ENCODE results near the gene MTCL1. TPM values are rescaled to one million over a fixed set of nuclear protein-coding genes. Genes with fewer than 3 reads are reported as not detected.

The MTCL1 gene
- total RNA-seq, 1 experiment from 2014 or later, result 11.2 TPM

DNA sequence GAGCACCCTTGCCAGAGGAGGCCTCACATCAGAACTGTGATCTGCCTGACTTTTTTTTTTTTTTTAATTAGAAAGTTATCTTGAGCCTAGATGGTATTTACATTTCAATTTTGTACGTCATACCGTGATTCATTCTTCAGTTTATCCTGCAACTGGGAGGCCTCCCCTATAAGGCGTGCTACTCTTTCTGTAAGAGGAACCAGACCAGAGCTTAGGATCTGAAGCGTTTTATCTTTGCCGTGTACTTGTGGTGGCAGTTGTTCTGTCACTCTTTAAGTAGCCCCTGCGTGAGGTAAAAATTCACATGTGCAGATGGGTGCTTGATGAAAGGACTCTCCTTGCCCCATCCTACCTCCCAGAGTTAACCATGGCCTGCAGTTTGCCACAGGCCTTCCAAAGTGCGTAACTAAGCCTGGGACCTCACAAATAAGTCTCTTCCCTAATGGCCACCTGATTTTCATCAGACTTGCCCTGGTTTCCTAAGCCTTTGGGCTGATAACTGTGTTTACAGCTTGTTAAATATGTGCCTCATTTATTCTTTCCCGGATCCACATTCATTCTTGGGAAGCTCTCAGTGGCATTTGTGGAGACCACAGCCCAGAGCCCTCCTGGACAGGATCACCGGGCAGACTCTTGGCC is 96.0 kb downstream of the MTCL1 start:
- no peak for TF ChIP-seq EZH2 (IDR thresholded peaks at IDR 0.05; ENCODE audit: borderline replicate concordance, low read depth, low read length, poor library complexity, severe bottlenecking)
- TF ChIP-seq, protein P1, sequence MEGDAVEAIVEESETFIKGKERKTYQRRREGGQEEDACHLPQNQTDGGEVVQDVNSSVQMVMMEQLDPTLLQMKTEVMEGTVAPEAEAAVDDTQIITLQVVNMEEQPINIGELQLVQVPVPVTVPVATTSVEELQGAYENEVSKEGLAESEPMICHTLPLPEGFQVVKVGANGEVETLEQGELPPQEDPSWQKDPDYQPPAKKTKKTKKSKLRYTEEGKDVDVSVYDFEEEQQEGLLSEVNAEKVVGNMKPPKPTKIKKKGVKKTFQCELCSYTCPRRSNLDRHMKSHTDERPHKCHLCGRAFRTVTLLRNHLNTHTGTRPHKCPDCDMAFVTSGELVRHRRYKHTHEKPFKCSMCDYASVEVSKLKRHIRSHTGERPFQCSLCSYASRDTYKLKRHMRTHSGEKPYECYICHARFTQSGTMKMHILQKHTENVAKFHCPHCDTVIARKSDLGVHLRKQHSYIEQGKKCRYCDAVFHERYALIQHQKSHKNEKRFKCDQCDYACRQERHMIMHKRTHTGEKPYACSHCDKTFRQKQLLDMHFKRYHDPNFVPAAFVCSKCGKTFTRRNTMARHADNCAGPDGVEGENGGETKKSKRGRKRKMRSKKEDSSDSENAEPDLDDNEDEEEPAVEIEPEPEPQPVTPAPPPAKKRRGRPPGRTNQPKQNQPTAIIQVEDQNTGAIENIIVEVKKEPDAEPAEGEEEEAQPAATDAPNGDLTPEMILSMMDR (conservative IDR thresholded peaks at IDR 0.05; ENCODE audit: low read depth, low read length), result no peak
- no peaks in the 10 kb centered on the region for H3K36me3 ChIP-seq (ENCODE audit: insufficient read depth, low read length, poor library complexity, severe bottlenecking)
- H3K27ac ChIP-seq (ENCODE audit: low read depth, low read length, poor library complexity, severe bottlenecking), result no peak overlapping the region
- no peak for DNase-seq (ENCODE audit: low spot score)
- POLR2A ChIA-PET (ENCODE audit: low non-redundant PET), result no interaction called here
- no peaks in the 10 kb centered on the region for H3K27me3 ChIP-seq (replicated peaks; ENCODE audit: insufficient read depth, low read depth, low read length, poor library complexity)
- BruUV-seq (replicated peaks), result no TSS peak
- no peak overlapping the region for H3K4me3 ChIP-seq (ENCODE audit: low read depth, low read length, poor library complexity, severe bottlenecking)
- intact Hi-C loops (cut with micrococcal nuclease; ENCODE audit: unreplicated experiment), result no loop called here
- H3K9me3 ChIP-seq (ENCODE audit: low read depth, low read length, poor library complexity, severe bottlenecking), result no peaks in the 10 kb centered on the region
- H3K4me1 ChIP-seq (ENCODE audit: insufficient read depth, low read length, poor library complexity, severe bottlenecking), result no peaks in the 10 kb centered on the region
- CTCF ChIA-PET, result no interaction called here

DNA sequence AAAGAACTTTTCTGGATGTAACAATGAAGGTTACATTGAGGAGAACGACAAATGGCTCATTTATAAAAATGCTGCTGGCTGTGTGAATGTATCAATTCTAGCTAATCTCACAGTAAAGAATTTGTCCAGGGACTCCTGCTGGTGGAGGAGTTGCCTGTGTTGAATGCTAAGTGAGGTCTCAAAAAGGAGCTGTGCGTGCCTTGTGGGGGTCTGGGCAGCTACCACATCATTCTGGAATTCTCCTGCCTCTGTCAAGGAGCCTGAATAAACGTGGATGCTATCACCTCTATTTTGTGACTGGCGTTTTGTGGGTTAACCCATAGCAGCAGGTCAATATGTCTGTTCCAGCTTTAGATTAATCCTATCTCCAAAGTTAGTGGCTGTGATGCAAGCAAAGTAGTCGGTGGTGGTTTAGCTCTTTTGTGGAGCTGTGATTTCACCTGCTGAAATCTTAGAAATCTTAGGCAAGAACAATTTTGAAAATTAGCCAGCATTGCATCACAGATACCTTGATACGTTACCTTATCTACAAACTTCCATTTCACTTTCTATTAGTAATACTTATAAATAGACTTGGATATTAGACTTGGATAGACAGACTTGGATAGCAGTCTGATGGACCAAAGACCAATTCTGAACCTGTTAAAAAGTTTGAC is 96.8 kb downstream of the MTCL1 start:
- Histone ChIP-seq H3K27ac (ENCODE audit: low read depth, low read length, poor library complexity, severe bottlenecking) (no peak overlapping the region), H3K4me1 (ENCODE audit: insufficient read depth, low read length, poor library complexity, severe bottlenecking) (no peaks in the 10 kb centered on the region), H3K9me3 (ENCODE audit: low read depth, low read length, poor library complexity, severe bottlenecking) (no peaks in the 10 kb centered on the region), H3K4me3 (ENCODE audit: low read depth, low read length, poor library complexity, severe bottlenecking) (no peak overlapping the region), H3K27me3 (replicated peaks; ENCODE audit: insufficient read depth, low read depth, low read length, poor library complexity) (no peaks in the 10 kb centered on the region), H3K36me3 (ENCODE audit: insufficient read depth, low read length, poor library complexity, severe bottlenecking) (no peaks in the 10 kb centered on the region)
- TF ChIP-seq, protein P1 (conservative IDR thresholded peaks at IDR 0.05; ENCODE audit: low read depth, low read length), result no peak
- TF ChIP-seq EZH2 (IDR thresholded peaks at IDR 0.05; ENCODE audit: borderline replicate concordance, low read depth, low read length, poor library complexity, severe bottlenecking), result no peak
- intact Hi-C loops (cut with micrococcal nuclease; ENCODE audit: unreplicated experiment), result no loop called here
- BruUV-seq (replicated peaks), result no TSS peak
- POLR2A ChIA-PET (ENCODE audit: low non-redundant PET), result no interaction called here
- no peak for DNase-seq (ENCODE audit: low spot score)
- CTCF ChIA-PET, result no interaction called here

DNA sequence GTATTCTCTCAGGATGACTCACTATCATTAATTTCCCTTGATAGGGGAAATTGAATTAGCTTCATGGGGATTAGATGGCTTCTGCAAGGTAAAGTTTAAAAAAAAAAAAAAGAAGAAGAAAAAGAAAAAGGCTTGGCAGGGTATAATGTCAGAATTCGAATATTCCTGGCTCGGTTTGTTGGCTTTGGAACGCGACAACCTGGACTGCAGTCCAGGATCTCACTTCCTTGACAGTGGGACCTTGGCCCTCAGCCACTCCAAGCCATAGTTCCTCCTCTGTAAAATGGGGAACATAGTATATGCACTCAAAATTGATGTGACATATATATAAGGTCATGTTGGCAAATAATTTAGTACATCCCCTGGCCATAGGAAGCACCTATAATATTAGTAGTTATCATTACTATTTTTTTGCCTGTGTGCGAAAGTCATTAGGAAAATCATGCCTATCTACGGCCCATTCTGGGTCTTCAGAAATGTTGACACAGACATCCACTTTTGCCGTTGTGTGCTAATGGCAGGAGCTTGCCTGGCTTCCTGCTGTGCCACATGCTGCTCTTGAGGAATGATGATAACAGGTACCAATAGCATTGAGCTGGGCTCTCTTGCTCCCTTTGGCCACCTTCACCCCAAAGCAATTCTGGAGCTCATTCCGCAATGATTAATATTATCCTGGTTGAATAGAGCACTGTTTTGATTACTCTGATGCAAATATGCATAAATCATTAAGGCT is 97.9 kb downstream of the MTCL1 start:
- Histone ChIP-seq H3K27me3 (replicated peaks; ENCODE audit: insufficient read depth, low read depth, low read length, poor library complexity) (no peaks in the 10 kb centered on the region), H3K27ac (ENCODE audit: low read depth, low read length, poor library complexity, severe bottlenecking) (no peak overlapping the region), H3K4me3 (ENCODE audit: low read depth, low read length, poor library complexity, severe bottlenecking) (no peak overlapping the region), H3K36me3 (ENCODE audit: insufficient read depth, low read length, poor library complexity, severe bottlenecking) (no peaks in the 10 kb centered on the region), H3K4me1 (ENCODE audit: insufficient read depth, low read length, poor library complexity, severe bottlenecking) (no peaks in the 10 kb centered on the region), H3K9me3 (ENCODE audit: low read depth, low read length, poor library complexity, severe bottlenecking) (no peaks in the 10 kb centered on the region)
- CTCF ChIA-PET, result interaction anchor here (0.8 kb wide), 1 partner anchor 106 kb away, joined by 4 read pairs; no protein-coding TSS in a partner anchor
- no TSS peak for BruUV-seq (replicated peaks)
- POLR2A ChIA-PET (ENCODE audit: low non-redundant PET), result no interaction called here
- TF ChIP-seq EZH2 (IDR thresholded peaks at IDR 0.05; ENCODE audit: borderline replicate concordance, low read depth, low read length, poor library complexity, severe bottlenecking), result no peak
- TF ChIP-seq, protein P1 (conservative IDR thresholded peaks at IDR 0.05; ENCODE audit: low read depth, low read length), result no peak
- intact Hi-C loops (cut with micrococcal nuclease; ENCODE audit: unreplicated experiment), result no loop called here
- DNase-seq (ENCODE audit: low spot score), result no peak

Data from A673 (cell line).